NB4 (cell line): Measurements from ENCODE around the gene RGS9.

Experiments used
- DNase-seq: peaks from one replicate; pipeline ENCODE4 v3.0.0; 2010; ENCODE audit warnings: low read depth
- H3K4me3 ChIP-seq: one replicate; pipeline ENCODE4 v1.5.1; 2011; ENCODE audit warnings: mild to moderate bottlenecking, low read depth, low read length, moderate library complexity
- CTCF ChIP-seq: IDR thresholded peaks from one replicate; pipeline ENCODE4 v1.5.1; 2012; ENCODE audit warnings: low read depth, low read length
- MAX ChIP-seq: IDR thresholded peaks from 2 replicates; pipeline ENCODE4 v1.6.1; 2011; ENCODE audit warnings: low read depth, low read length
- MYC ChIP-seq: IDR thresholded peaks from 2 replicates; pipeline ENCODE4 v1.6.1; 2011; ENCODE audit warnings: low read depth, low read length
- POLR2A ChIP-seq: IDR thresholded peaks from 2 replicates; pipeline ENCODE4 v1.6.1; 2011; ENCODE audit warnings: mild to moderate bottlenecking; ENCODE audit not compliant: insufficient read length; ENCODE audit errors: extremely low read depth

The RGS9 gene

GRCh38 chr17:65170839-65171238 lies 33.7 kb downstream of the RGS9 start:
- TF ChIP-seq CTCF = no peak
- no peak for TF ChIP-seq POLR2A
- no peak for TF ChIP-seq MYC
- no peak for TF ChIP-seq MAX
- no peak for DNase-seq
- no peak overlapping the region for H3K4me3 ChIP-seq

- H3K4me3 ChIP-seq = no peak overlapping the region
- no peak for TF ChIP-seq MAX
- no peak for TF ChIP-seq POLR2A
- no peak for TF ChIP-seq CTCF
- TF ChIP-seq MYC = no peak
- no peak for DNase-seq
Measured at GRCh38 chr17:65171752-65172151, 34.6 kb downstream of the RGS9 start.

- DNase-seq = no peak
- no peak overlapping the region for H3K4me3 ChIP-seq
- TF ChIP-seq MYC = no peak
- no peak for TF ChIP-seq MAX
- no peak for TF ChIP-seq POLR2A
- TF ChIP-seq CTCF = no peak
Measured at GRCh38 chr17:65172496-65173136, 35.4 kb downstream of the RGS9 start.

GRCh38 chr17:65173284-65173793 lies 36.2 kb downstream of the RGS9 start:
- H3K4me3 ChIP-seq = no peak overlapping the region
- DNase-seq = peak; percentile 45
- TF ChIP-seq POLR2A (no peak), MAX (no peak), MYC (no peak), CTCF (no peak)

- H3K4me3 ChIP-seq = no peak overlapping the region
- no peak for DNase-seq
- no peak for TF ChIP-seq POLR2A
- TF ChIP-seq CTCF = no peak
- no peak for TF ChIP-seq MYC
- no peak for TF ChIP-seq MAX
Measured at GRCh38 chr17:65173976-65174683, 37.0 kb downstream of the RGS9 start.
